ENCODE results near the gene ZBP1.

GRCh38 chr20:57566399-57566798 lies 53.8 kb downstream of the ZBP1 start:
- TF ChIP-seq CTCF (IDR thresholded peaks at IDR 0.05) (no peak), POLR2A (IDR thresholded peaks at IDR 0.05) (no peak), POLR2AphosphoS5 (IDR thresholded peaks at IDR 0.05) (no peak)
